SK-N-SH (cell line): ENCODE results near the gene ARL6IP4. TPM values are rescaled to one million over a fixed set of nuclear protein-coding genes. Genes with fewer than 3 reads are reported as not detected.

ENCODE experiments used
- CTCF ChIA-PET: fragments of 300-600, 350-600 bp; formaldehyde crosslinking; extraction: SDS; loops from one replicate; lab custom pipeline; 2021; lab: Yijun Ruan, JAX
- POLR2A ChIA-PET: fragments of 350-600 bp; sonication (Branson Sonifier 250); formaldehyde crosslinking; extraction: SDS; loops from one replicate; lab custom pipeline; 2020; ENCODE audit warnings: antibody characterized with exemption, inconsistent platforms; lab: Yijun Ruan, JAX
- DNase-seq: peaks from one replicate; pipeline ENCODE4 v3.0.0; 2012
- H2AFZ ChIP-seq: fragments of 200-600 bp; sonication (generic); 2 replicates; pipeline ENCODE4 v1.8.1; 2016; ENCODE audit warnings: antibody characterized with exemption, mild to moderate bottlenecking, low read depth
- H3F3A ChIP-seq: fragments of 200-600 bp; sonication (generic); replicated peaks from 2 replicates; pipeline ENCODE3; 2016; ENCODE audit warnings: antibody characterized with exemption, mild to moderate bottlenecking; ENCODE audit not compliant: insufficient read depth
- H3K27ac ChIP-seq, 2 experiments: fragments of 200-500 bp in 1 of 2; fragments of 200-600 bp in 1 of 2; sonication (Bioruptor generic) in 1 of 2; sonication (generic), shearing (Covaris generic) in 1 of 2; 2 replicates each; pipeline versions ENCODE4 v1.5.1 to v1.6.1; 2014 to 2016; ENCODE audit warnings: low read depth in 2 of 2, inconsistent platforms in 1 of 2, low read length in 1 of 2, mild to moderate bottlenecking in 1 of 2, mixed read lengths in 1 of 2
- H3K27me3 ChIP-seq: fragments of 200-600 bp; sonication (generic), shearing (Covaris generic); 2 replicates; pipeline ENCODE4 v1.6.1; 2016; ENCODE audit warnings: mixed run types; ENCODE audit not compliant: insufficient read depth
- H3K36me3 ChIP-seq, 2 experiments: fragments of 200-500 bp in 1 of 2; fragments of 200-600 bp in 1 of 2; sonication (Bioruptor generic) in 1 of 2; sonication (generic) in 1 of 2; replicated peaks in 1 of 2; 2 replicates each; pipeline versions ENCODE3 to v1.5.1; 2014 to 2016; ENCODE audit warnings: low read length in 1 of 2, mild to moderate bottlenecking in 1 of 2; ENCODE audit not compliant: insufficient read depth in 2 of 2, control insufficient read depth in 1 of 2
- H3K4me1 ChIP-seq, 2 experiments: fragments of 200-500 bp in 1 of 2; fragments of 200-600 bp in 1 of 2; sonication (Bioruptor generic) in 1 of 2; sonication (generic), shearing (Covaris generic) in 1 of 2; 2 replicates each; pipeline versions ENCODE4 v1.5.1 to v1.6.1; 2014 to 2016; ENCODE audit warnings: low read depth in 1 of 2, low read length in 1 of 2, mixed run types in 1 of 2; ENCODE audit not compliant: insufficient read depth in 2 of 2, control insufficient read depth in 1 of 2
- H3K4me2 ChIP-seq: fragments of 200-600 bp; sonication (generic), shearing (Covaris generic); 2 replicates; pipeline ENCODE4 v1.6.1; 2017; ENCODE audit warnings: mixed run types
- H3K4me3 ChIP-seq, 2 experiments: fragments of 200-500 bp in 1 of 2; fragments of 200-600 bp in 1 of 2; sonication (Bioruptor generic) in 1 of 2; sonication (generic), shearing (Covaris generic) in 1 of 2; 2 replicates each; pipeline versions ENCODE4 v1.5.1 to v1.8.1; 2014 to 2016; ENCODE audit warnings: low read depth in 2 of 2, inconsistent platforms in 1 of 2, low read length in 1 of 2, mild to moderate bottlenecking in 1 of 2, mixed read lengths in 1 of 2, moderate library complexity in 1 of 2
- H3K79me2 ChIP-seq: fragments of 200-600 bp; sonication (generic); 2 replicates; pipeline ENCODE4 v1.8.1; 2017; ENCODE audit warnings: mild to moderate bottlenecking; ENCODE audit not compliant: insufficient read depth
- H3K9ac ChIP-seq: fragments of 200-600 bp; sonication (generic); 2 replicates; pipeline ENCODE4 v1.6.1; 2017; ENCODE audit warnings: mixed run types
- H3K9me2 ChIP-seq: fragments of 200-600 bp; sonication (generic); 2 replicates; pipeline ENCODE4 v1.6.1; 2017; ENCODE audit warnings: mixed run types
- H3K9me3 ChIP-seq: fragments of 200-600 bp; sonication (generic); 2 replicates; pipeline ENCODE4 v1.6.1; 2017; ENCODE audit warnings: mixed run types, mild to moderate bottlenecking, moderate library complexity
- H4K20me1 ChIP-seq: fragments of 200-600 bp; sonication (generic); 2 replicates; pipeline ENCODE4 v1.6.1; 2017; ENCODE audit warnings: mild to moderate bottlenecking, mixed run types; ENCODE audit not compliant: insufficient read depth
- EP300 ChIP-seq, 2 experiments: IDR thresholded peaks; 2 replicates each; pipeline versions ENCODE4 v1.4.0 to v1.6.1; 2012; ENCODE audit warnings: borderline replicate concordance in 1 of 2, low read depth in 1 of 2, low read length in 1 of 2
- EZH2phosphoT487 ChIP-seq: fragments of 200-600 bp; sonication (generic); IDR thresholded peaks from 2 replicates; pipeline ENCODE4 v1.6.1; 2017; ENCODE audit warnings: low read depth, mixed run types, mild to moderate bottlenecking, antibody characterized with exemption, moderate library complexity, borderline replicate concordance
- FOXJ3 ChIP-seq: sonication (generic); formaldehyde crosslinking; IDR thresholded peaks from 2 replicates; pipeline ENCODE4 v1.5.1; 2020; ENCODE audit warnings: mild to moderate bottlenecking, missing genetic modification reagents
- FOXM1 ChIP-seq: IDR thresholded peaks from 2 replicates; pipeline ENCODE4 v1.4.0; 2012; ENCODE audit warnings: low read depth, mild to moderate bottlenecking
- GABPA ChIP-seq: IDR thresholded peaks from 2 replicates; pipeline ENCODE4 v1.4.0; 2012; ENCODE audit warnings: low read depth, mild to moderate bottlenecking
- IRF3 ChIP-seq: fragments of 150-350 bp; IDR thresholded peaks from 2 replicates; pipeline ENCODE4 v1.6.1; 2016; ENCODE audit warnings: mild to moderate bottlenecking, low read depth, low read length
- MXI1 ChIP-seq: IDR thresholded peaks from 2 replicates; pipeline ENCODE4 v1.6.1; 2012; ENCODE audit warnings: mild to moderate bottlenecking, low read depth, low read length, improper control_type of control experiment
- NFIC ChIP-seq: IDR thresholded peaks from 2 replicates; pipeline ENCODE4 v1.4.0; 2012; ENCODE audit warnings: borderline replicate concordance
- NRF1 ChIP-seq: IDR thresholded peaks from 2 replicates; pipeline ENCODE4 v1.6.1; 2012; ENCODE audit warnings: low read depth, mild to moderate bottlenecking, low read length
- POLR2AphosphoS5 ChIP-seq: IDR thresholded peaks from 2 replicates; pipeline ENCODE4 v1.6.1; 2012; ENCODE audit warnings: low read depth, low read length
- RCOR1 ChIP-seq: fragments of 150-350 bp; IDR thresholded peaks from 2 replicates; pipeline ENCODE4 v1.6.1; 2017; ENCODE audit warnings: antibody characterized with exemption, low read length
- RFX5 ChIP-seq: IDR thresholded peaks from 2 replicates; pipeline ENCODE4 v1.6.1; 2012; ENCODE audit warnings: mild to moderate bottlenecking, improper control_type of control experiment, low read length
- RXRA ChIP-seq: IDR thresholded peaks from 2 replicates; pipeline ENCODE4 v1.4.0; 2012; ENCODE audit warnings: low read depth, mild to moderate bottlenecking, borderline replicate concordance
- SMC3 ChIP-seq: IDR thresholded peaks from 2 replicates; pipeline ENCODE4 v1.6.1; 2012; ENCODE audit warnings: low read depth, low read length, improper control_type of control experiment
- TAF1 ChIP-seq: IDR thresholded peaks from 2 replicates; pipeline ENCODE4 v1.6.1; 2012; ENCODE audit warnings: low read depth, mild to moderate bottlenecking, low read length, moderate library complexity, borderline replicate concordance
- TEAD4 ChIP-seq: IDR thresholded peaks from 2 replicates; pipeline ENCODE4 v1.4.0; 2012; ENCODE audit warnings: mild to moderate bottlenecking, borderline replicate concordance; ENCODE audit not compliant: insufficient read depth
- ZBTB33 ChIP-seq: IDR thresholded peaks from 2 replicates; pipeline ENCODE4 v1.4.0; 2012; ENCODE audit warnings: low read depth, borderline replicate concordance
- WGBS: methylation state at CpG from one replicate; pipeline ENCODE4 v1.1.6; 2017; ENCODE audit warnings: low lambda C conversion rate; 5-methylcytosine and 5-hydroxymethylcytosine counted together
- polyA plus RNA-seq, 3 experiments: library from polyadenylated mRNA; depleted of rRNA; stranded (reverse); fragments of >200 nt; gene quantifications; 2 replicates each; pipeline ENCODE4 v1.2.3, GENCODE V29; 2012

The ARL6IP4 gene
- polyA plus RNA-seq, 1 of the 3 experiments (the other 2 are of a cell fraction): 370 TPM

- Histone ChIP-seq H3F3A (no peaks in the 10 kb centered on the region), H3K9me3 (no peaks in the 10 kb centered on the region), H3K9ac (no peak overlapping the region), H3K9me2 (no peaks in the 10 kb centered on the region), H3K27me3 (no peaks in the 10 kb centered on the region), H4K20me1 (no peaks in the 10 kb centered on the region), H3K79me2 (no peaks in the 10 kb centered on the region), H3K4me2 (no peak overlapping the region)
- CTCF ChIA-PET: no interaction called here
- TF ChIP-seq TAF1 (no peak), MXI1 (no peak), FOXJ3 (CRISPR knock-in tag) (no peak), EP300 (IDR thresholded peaks at IDR 0.05; ENCODE audit: borderline replicate concordance in 1 of 2, low read depth in 1 of 2, low read length in 1 of 2) (no peak), SMC3 (no peak), GABPA (no peak), ZBTB33 (no peak), RCOR1 (no peak), NRF1 (no peak), POLR2AphosphoS5 (no peak), NFIC (no peak), RFX5 (no peak), IRF3 (no peak), TEAD4 (no peak), RXRA (no peak), FOXM1 (no peak), EZH2phosphoT487 (no peak)
- TF ChIP-seq, all 33 proteins: peak for 0
- DNase-seq: no peak
- Histone ChIP-seq H3K27ac (no peak overlapping the region), H3K4me3 (no peak overlapping the region), H3K36me3 (no peaks in the 10 kb centered on the region), H2AFZ (no peak overlapping the region), H3K4me1 (no peaks in the 10 kb centered on the region)
- POLR2A ChIA-PET: no interaction called here
- WGBS: 96% methylated on average over 8 of the region's 8 CpGs
Observed at GRCh38 chr12:122935318-122935717, 45.2 kb upstream of the ARL6IP4 start.
